ENCODE results near the gene MAPT.

Gene MAPT

GRCh38 chr17:46033392-46033791 is 139.0 kb downstream of the MAPT start:
- H3K36me3 Mint-ChIP-seq (ENCODE audit: low read depth): peaks cover 90% of the 10 kb centered on the region
- no peaks in the 10 kb centered on the region for H3K9me3 Mint-ChIP-seq
- H3K27me3 Mint-ChIP-seq (ENCODE audit: low read depth): no peaks in the 10 kb centered on the region
- H3K27ac Mint-ChIP-seq: no peak overlapping the region
- H3K4me1 Mint-ChIP-seq: peaks cover 12% of the 10 kb centered on the region
- TF ChIP-seq CTCF (IDR thresholded peaks at IDR 0.05; ENCODE audit: unreplicated experiment in 3 of 3): no peak
- no peak overlapping the region for H3K4me3 Mint-ChIP-seq

- Mint-ChIP-seq H3K36me3 (ENCODE audit: low read depth) (peaks cover 94% of the 10 kb centered on the region), H3K27ac (no peak overlapping the region), H3K9me3 (no peaks in the 10 kb centered on the region), H3K4me1 (no peaks in the 10 kb centered on the region), H3K4me3 (no peak overlapping the region), H3K27me3 (ENCODE audit: low read depth) (no peaks in the 10 kb centered on the region)
- TF ChIP-seq CTCF (IDR thresholded peaks at IDR 0.05; ENCODE audit: unreplicated experiment in 3 of 3): no peak
These were observed 140.9 kb downstream of the MAPT start for GRCh38 chr17:46035112-46035818.

- H3K27me3 Mint-ChIP-seq (ENCODE audit: low read depth): no peaks in the 10 kb centered on the region
- H3K27ac Mint-ChIP-seq: no peak overlapping the region
- H3K4me1 Mint-ChIP-seq: no peaks in the 10 kb centered on the region
- no peak for TF ChIP-seq CTCF (IDR thresholded peaks at IDR 0.05; ENCODE audit: unreplicated experiment in 3 of 3)
- H3K36me3 Mint-ChIP-seq (ENCODE audit: low read depth): peaks cover 89% of the 10 kb centered on the region
- no peak overlapping the region for H3K4me3 Mint-ChIP-seq
- no peaks in the 10 kb centered on the region for H3K9me3 Mint-ChIP-seq
These were observed 142.1 kb downstream of the MAPT start for GRCh38 chr17:46036491-46036890.

- no peaks in the 10 kb centered on the region for H3K9me3 Mint-ChIP-seq
- H3K4me3 Mint-ChIP-seq: no peak overlapping the region
- no peaks in the 10 kb centered on the region for H3K4me1 Mint-ChIP-seq
- H3K36me3 Mint-ChIP-seq (ENCODE audit: low read depth): peaks cover 79% of the 10 kb centered on the region
- H3K27ac Mint-ChIP-seq: no peak overlapping the region
- H3K27me3 Mint-ChIP-seq (ENCODE audit: low read depth): no peaks in the 10 kb centered on the region
- TF ChIP-seq CTCF (IDR thresholded peaks at IDR 0.05; ENCODE audit: unreplicated experiment in 3 of 3): no peak
These were observed 143.4 kb downstream of the MAPT start for GRCh38 chr17:46037722-46038255.

GRCh38 chr17:46038414-46038813 is 144.1 kb downstream of the MAPT start:
- H3K4me1 Mint-ChIP-seq: peaks cover 5% of the 10 kb centered on the region
- no peaks in the 10 kb centered on the region for H3K27me3 Mint-ChIP-seq (ENCODE audit: low read depth)
- H3K9me3 Mint-ChIP-seq: no peaks in the 10 kb centered on the region
- TF ChIP-seq CTCF (IDR thresholded peaks at IDR 0.05; ENCODE audit: unreplicated experiment in 3 of 3): no peak
- H3K27ac Mint-ChIP-seq: no peak overlapping the region
- no peak overlapping the region for H3K4me3 Mint-ChIP-seq
- H3K36me3 Mint-ChIP-seq (ENCODE audit: low read depth): peaks cover 77% of the 10 kb centered on the region

- Mint-ChIP-seq H3K27ac (no peak overlapping the region), H3K4me1 (peaks cover 9% of the 10 kb centered on the region), H3K36me3 (ENCODE audit: low read depth) (peaks cover 76% of the 10 kb centered on the region), H3K4me3 (no peak overlapping the region), H3K27me3 (ENCODE audit: low read depth) (no peaks in the 10 kb centered on the region), H3K9me3 (no peaks in the 10 kb centered on the region)
- TF ChIP-seq CTCF (IDR thresholded peaks at IDR 0.05; ENCODE audit: unreplicated experiment in 3 of 3): no peak
These were observed 144.6 kb downstream of the MAPT start for GRCh38 chr17:46038937-46039336.
